HCT116 (cell line): Measurements from ENCODE around the gene KMO. TPM values are rescaled to one million over a fixed set of nuclear protein-coding genes. Genes with fewer than 3 reads are reported as not detected.

Source experiments
- ATAC-seq: fragments of 200-7000 bp; cut with Tn5 transposase; 2 replicates; pipeline ENCODE4 v1.9.1; 2020; ENCODE audit warnings: mild to moderate bottlenecking, moderate library complexity
- BruUV-seq: library from RNA; stranded (reverse); fragments of 400-500 nt; replicated peaks from 2 replicates; lab custom pipeline; 2021; lab: Mats Ljungman, UMichigan
- CTCF ChIA-PET: fragments of 300-600 bp; sonication (Branson Sonifier 250); formaldehyde crosslinking; loops from one replicate; lab custom pipeline; 2021; ENCODE audit warnings: antibody characterized with exemption; lab: Charles Lee
- POLR2A ChIA-PET: fragments of 300-600, 350-600 bp; sonication (Branson Sonifier 250); formaldehyde crosslinking; loops from one replicate; lab custom pipeline; 2021; ENCODE audit warnings: antibody characterized with exemption; lab: Charles Lee
- RAD21 ChIA-PET, 2 experiments: fragments of 300-600 bp; sonication (Branson Sonifier 250); formaldehyde crosslinking; loops; one replicate each; lab custom pipeline; 2023; ENCODE audit warnings: low total read pairs in 2 of 2; ENCODE audit not compliant: uncharacterized antibody in 2 of 2, unreplicated experiment in 2 of 2, low non-redundant PET in 1 of 2; lab: Charles Lee
- DNase-seq: peaks from one replicate; pipeline ENCODE4 v3.0.0-alpha.2; 2010; ENCODE audit warnings: low read depth, low spot score
- H2AFZ ChIP-seq: fragments of 200-600 bp; shearing (Covaris generic), sonication (generic); 2 replicates; pipeline ENCODE4 v1.6.1; 2017; ENCODE audit warnings: low read depth, mixed run types, mixed read lengths, antibody characterized with exemption, low read length; ENCODE audit not compliant: poor library complexity, severe bottlenecking
- H3K27ac ChIP-seq: 2 replicates; pipeline ENCODE4 v1.5.1; 2012; ENCODE audit warnings: low read depth, low read length
- H3K27me3 ChIP-seq: fragments of 200-600 bp; sonication (generic); 2 replicates; pipeline ENCODE4 v1.6.1; 2016; ENCODE audit warnings: mixed run types, low read length, mixed read lengths; ENCODE audit not compliant: insufficient read depth
- H3K36me3 ChIP-seq, 2 experiments: fragments of 200-500 bp in 1 of 2; fragments of 200-600 bp in 1 of 2; sonication (Bioruptor generic) in 1 of 2; sonication (generic) in 1 of 2; 2 replicates each; pipeline versions ENCODE4 v1.5.1 to v1.6.1; 2014 to 2016; ENCODE audit warnings: low read length in 2 of 2, inconsistent platforms in 1 of 2, mixed read lengths in 1 of 2, mixed run types in 1 of 2; ENCODE audit not compliant: insufficient read depth in 2 of 2, control insufficient read depth in 1 of 2
- H3K4me1 ChIP-seq, 2 experiments: fragments of 200-600 bp in 1 of 2; sonication (generic) in 1 of 2; 2 replicates each; pipeline versions ENCODE4 v1.5.1 to v1.6.1; 2012 to 2017; ENCODE audit warnings: low read length in 2 of 2, inconsistent platforms in 1 of 2, mild to moderate bottlenecking in 1 of 2, mixed read lengths in 1 of 2, mixed run types in 1 of 2, moderate library complexity in 1 of 2; ENCODE audit not compliant: insufficient read depth in 2 of 2, control insufficient read depth in 1 of 2
- H3K4me2 ChIP-seq: fragments of 200-600 bp; sonication (generic); 2 replicates; pipeline ENCODE4 v1.6.1; 2017; ENCODE audit warnings: mixed run types, low read length, mixed read lengths
- H3K4me3 ChIP-seq, 2 experiments: fragments of 200-600 bp in 1 of 2; sonication (generic) in 1 of 2; replicated peaks in 1 of 2; 2 replicates each; pipeline ENCODE4 v1.5.1; 2011 to 2016; ENCODE audit warnings: low read length in 2 of 2, control low read depth in 1 of 2, low read depth in 1 of 2, mild to moderate bottlenecking in 1 of 2, mixed read lengths in 1 of 2, mixed run types in 1 of 2
- H3K79me2 ChIP-seq: fragments of 200-600 bp; sonication (generic); 2 replicates; pipeline ENCODE4 v1.6.1; 2017; ENCODE audit warnings: mild to moderate bottlenecking, mixed run types, low read length, moderate library complexity, mixed read lengths; ENCODE audit not compliant: insufficient read depth
- H3K9ac ChIP-seq: fragments of 200-600 bp; sonication (generic); 2 replicates; pipeline ENCODE4 v1.6.1; 2016; ENCODE audit warnings: low read length, mixed read lengths
- H3K9me2 ChIP-seq: fragments of 200-600 bp; sonication (generic), shearing (Covaris generic); 2 replicates; pipeline ENCODE4 v1.6.1; 2017; ENCODE audit warnings: mixed run types, mild to moderate bottlenecking, moderate library complexity; ENCODE audit not compliant: insufficient read depth
- H3K9me3 ChIP-seq, 2 experiments: fragments of 200-500 bp in 1 of 2; fragments of 200-600 bp in 1 of 2; sonication (Bioruptor generic) in 1 of 2; sonication (generic) in 1 of 2; 2 replicates each; pipeline ENCODE4 v1.6.1; 2014 to 2017; ENCODE audit warnings: low read length in 2 of 2, mixed read lengths in 2 of 2, inconsistent platforms in 1 of 2, low read depth in 1 of 2, mild to moderate bottlenecking in 1 of 2, mixed run types in 1 of 2, moderate library complexity in 1 of 2; ENCODE audit not compliant: control insufficient read depth in 1 of 2, insufficient read depth in 1 of 2
- H4K20me1 ChIP-seq: fragments of 200-600 bp; sonication (generic), shearing (Covaris generic); 2 replicates; pipeline ENCODE4 v1.6.1; 2017; ENCODE audit warnings: mixed run types, mild to moderate bottlenecking, moderate library complexity; ENCODE audit not compliant: insufficient read depth
- CBX3 ChIP-seq: IDR thresholded peaks from 2 replicates; pipeline ENCODE4 v1.6.1; 2012; ENCODE audit warnings: low read depth
- CEBPB ChIP-seq: IDR thresholded peaks from 2 replicates; pipeline ENCODE4 v1.6.1; 2012; ENCODE audit warnings: low read depth
- CTCF ChIP-seq, 3 experiments: fragments of 200-600 bp in 1 of 3; sonication (generic) in 1 of 3; IDR thresholded peaks in 2 of 3; conservative IDR thresholded peaks in 1 of 3; 2 replicates each; pipeline ENCODE4 v1.5.1; 2012 to 2017; ENCODE audit warnings: low read depth in 2 of 3, low read length in 2 of 3, antibody characterized with exemption in 1 of 3, borderline replicate concordance in 1 of 3, control low read depth in 1 of 3, mild to moderate bottlenecking in 1 of 3, mixed read lengths in 1 of 3, mixed run types in 1 of 3, moderate library complexity in 1 of 3; ENCODE audit not compliant: insufficient read depth in 1 of 3
- EGR1 ChIP-seq: IDR thresholded peaks from 2 replicates; pipeline ENCODE4 v1.6.1; 2012; ENCODE audit warnings: low read depth
- ELF1 ChIP-seq: IDR thresholded peaks from 2 replicates; pipeline ENCODE4 v1.6.1; 2012; ENCODE audit warnings: low read depth, borderline replicate concordance
- EZH2 ChIP-seq: fragments of 200-600 bp; sonication (generic); IDR thresholded peaks from 2 replicates; pipeline ENCODE4 v1.6.1; 2017; ENCODE audit warnings: antibody characterized with exemption, mixed run types
- EZH2phosphoT487 ChIP-seq: fragments of 200-600 bp; IDR thresholded peaks from 2 replicates; pipeline ENCODE4 v1.6.1; 2018; ENCODE audit warnings: antibody characterized with exemption, borderline replicate concordance
- FOSL1 ChIP-seq: IDR thresholded peaks from 2 replicates; pipeline ENCODE4 v1.6.1; 2012; ENCODE audit warnings: low read depth
- MAX ChIP-seq: IDR thresholded peaks from 2 replicates; pipeline ENCODE4 v1.6.1; 2012
- RAD21 ChIP-seq: IDR thresholded peaks from 2 replicates; pipeline ENCODE4 v1.6.1; 2012; ENCODE audit warnings: low read depth, mild to moderate bottlenecking
- SIN3A ChIP-seq: IDR thresholded peaks from 2 replicates; pipeline ENCODE4 v1.6.1; 2012; ENCODE audit warnings: low read depth
- SP1 ChIP-seq: IDR thresholded peaks from 2 replicates; pipeline ENCODE4 v1.6.1; 2012; ENCODE audit warnings: low read depth
- SRF ChIP-seq: IDR thresholded peaks from 2 replicates; pipeline ENCODE4 v1.6.1; 2012; ENCODE audit warnings: low read depth
- TCF7L2 ChIP-seq: IDR thresholded peaks from 2 replicates; pipeline ENCODE4 v1.7.0; 2011; ENCODE audit warnings: borderline replicate concordance, inconsistent platforms; ENCODE audit not compliant: insufficient read depth, insufficient read length; ENCODE audit errors: extremely low read depth
- YY1 ChIP-seq: IDR thresholded peaks from 2 replicates; pipeline ENCODE4 v1.6.1; 2011; ENCODE audit warnings: low read length, low read depth, moderate library complexity, mild to moderate bottlenecking; ENCODE audit not compliant: insufficient replicate concordance; ENCODE audit errors: extremely low read depth
- ZBTB33 ChIP-seq: IDR thresholded peaks from 2 replicates; pipeline ENCODE4 v1.6.1; 2011; ENCODE audit warnings: mild to moderate bottlenecking, low read length, moderate library complexity; ENCODE audit not compliant: insufficient replicate concordance; ENCODE audit errors: extremely low read depth
- ZFX ChIP-seq: fragments of 450-650 bp; IDR thresholded peaks from 2 replicates; pipeline ENCODE4 v1.6.1; 2017
- ZNF274 ChIP-seq: fragments of 200-500 bp; sonication (Bioruptor generic); IDR thresholded peaks from 2 replicates; pipeline ENCODE4 v1.6.1; 2014; ENCODE audit warnings: mild to moderate bottlenecking, low read depth, low read length, inconsistent platforms
- intact Hi-C: fragments of 100-400 bp; cut with micrococcal nuclease; formaldehyde crosslinking; loops from 2 replicates; pipeline ENCODE4 v1.10.0; 2022
- total RNA-seq: library from RNA; stranded (reverse); gene quantifications from one replicate; pipeline ENCODE4 v1.2.1, GENCODE V29; 2021; ENCODE audit not compliant: unreplicated experiment

KMO gene
- total RNA-seq, 1 experiment from 2014 or later: not detected

- ATAC-seq (0 out of 2 replicates have a peak, but pooled peaks have one; percentile 54), DNase-seq (no peak)
- Histone ChIP-seq H3K4me2 (no peak overlapping the region), H3K27me3 (no peaks in the 10 kb centered on the region), H3K9ac (no peak overlapping the region), H4K20me1 (no peaks in the 10 kb centered on the region), H3K79me2 (no peaks in the 10 kb centered on the region), H2AFZ (no peak overlapping the region), H3K9me2 (no peaks in the 10 kb centered on the region), H3K9me3 (no peaks in the 10 kb centered on the region), H3K4me3 (no peak overlapping the region), H3K27ac (no peak overlapping the region), H3K36me3 (peaks cover 15 to 16% of the 10 kb centered on the region in 2 experiments; a peak in 3 of 4 replicates), H3K4me1 (no peaks in the 10 kb centered on the region)
- ChIA-PET CTCF (no interaction called here), POLR2A (no interaction called here), RAD21 (interaction anchor here in 1 of 2 experiments (0.7 kb wide), 1 partner anchor 250 kb away, joined by 3 read pairs; no protein-coding TSS in a partner anchor)
- BruUV-seq: no TSS peak
- intact Hi-C loops: loop anchor here (1.0 to 10.0 kb wide), 3 partner anchors 611 to 1305 kb away; no protein-coding TSS in a partner anchor
- TF ChIP-seq EZH2phosphoT487 (no peak), RAD21 (peak; percentile 68), CTCF (IDR thresholded peaks at IDR 0.05 in 2 of 3, conservative IDR thresholded peaks at IDR 0.05 in 1 of 3; ENCODE audit: borderline replicate concordance in 1 of 3, insufficient read depth in 1 of 3, low read depth in 2 of 3, low read length in 2 of 3) (peak; percentile 18 to 64 (median 39); a peak in 5 of 6 replicates), FOSL1 (no peak), SRF (no peak), ZNF274 (no peak)
Measured at GRCh38 chr1:241499910-241500309, 32.3 kb upstream of the KMO start.

GRCh38 chr1:241503444-241503843 lies 28.7 kb upstream of the KMO start:
- Histone ChIP-seq H4K20me1 (no peaks in the 10 kb centered on the region), H3K9me2 (no peaks in the 10 kb centered on the region), H3K27ac (no peak overlapping the region), H3K4me3 (no peak overlapping the region), H3K4me1 (no peaks in the 10 kb centered on the region), H3K27me3 (no peaks in the 10 kb centered on the region), H2AFZ (no peak overlapping the region), H3K9ac (no peak overlapping the region), H3K9me3 (no peaks in the 10 kb centered on the region), H3K4me2 (no peak overlapping the region), H3K79me2 (no peaks in the 10 kb centered on the region), H3K36me3 (peaks cover 12 to 20% of the 10 kb centered on the region in 2 experiments)
- intact Hi-C loops: no loop called here
- ChIA-PET RAD21 (no interaction called here), POLR2A (no interaction called here), CTCF (no interaction called here)
- DNase-seq (no peak), ATAC-seq (no peak)
- BruUV-seq: no TSS peak
- TF ChIP-seq FOSL1 (no peak), EZH2 (no peak), SP1 (no peak), ELF1 (no peak), YY1 (no peak), EGR1 (no peak), ZBTB33 (no peak), RAD21 (no peak), SIN3A (no peak), CBX3 (no peak), TCF7L2 (no peak), ZFX (no peak), MAX (no peak), CEBPB (no peak)
